Measurements from ENCODE around the gene LRRC56.

- no peak for TF ChIP-seq POLR2AphosphoS5 (IDR thresholded peaks at IDR 0.05; ENCODE audit: low read depth)
- TF ChIP-seq CTCF (conservative IDR thresholded peaks at IDR 0.05; ENCODE audit: low read depth in 2 of 2): no peak
- no peak for TF ChIP-seq EZH2 (IDR thresholded peaks at IDR 0.05; ENCODE audit: low read depth, unreplicated experiment)
- no peak for TF ChIP-seq EZH2phosphoT487 (IDR thresholded peaks at IDR 0.05; ENCODE audit: unreplicated experiment)
- TF ChIP-seq ETS1 (IDR thresholded peaks at IDR 0.05): no peak
- TF ChIP-seq CREB1 (CRISPR knock-in tag; IDR thresholded peaks at IDR 0.05; ENCODE audit: low read depth): no peak
- TF ChIP-seq ZNF331 (CRISPR knock-in tag; IDR thresholded peaks at IDR 0.05; ENCODE audit: low read depth): no peak
- no peak for TF ChIP-seq REST (IDR thresholded peaks at IDR 0.05; ENCODE audit: unreplicated experiment)
- TF ChIP-seq JUNB (IDR thresholded peaks at IDR 0.05; ENCODE audit: unreplicated experiment): no peak
- no peak for TF ChIP-seq STAT1 (IDR thresholded peaks at IDR 0.05; ENCODE audit: unreplicated experiment)
- TF ChIP-seq NANOG (IDR thresholded peaks at IDR 0.05; ENCODE audit: borderline replicate concordance): no peak
- TF ChIP-seq ZNF462 (CRISPR knock-in tag; IDR thresholded peaks at IDR 0.05): no peak
These were observed 499 bp downstream of the LRRC56 start for GRCh38 chr11:537622-538430.

Measured in GM23338 (cell line).